Midbrain (tissue), 1 donor: ENCODE data around the gene GMEB2.

Source experiments
- DNase-seq: peaks from one replicate; lab custom pipeline; 2025; lab: John Stamatoyannopoulos, UW

The GMEB2 gene

DNA sequence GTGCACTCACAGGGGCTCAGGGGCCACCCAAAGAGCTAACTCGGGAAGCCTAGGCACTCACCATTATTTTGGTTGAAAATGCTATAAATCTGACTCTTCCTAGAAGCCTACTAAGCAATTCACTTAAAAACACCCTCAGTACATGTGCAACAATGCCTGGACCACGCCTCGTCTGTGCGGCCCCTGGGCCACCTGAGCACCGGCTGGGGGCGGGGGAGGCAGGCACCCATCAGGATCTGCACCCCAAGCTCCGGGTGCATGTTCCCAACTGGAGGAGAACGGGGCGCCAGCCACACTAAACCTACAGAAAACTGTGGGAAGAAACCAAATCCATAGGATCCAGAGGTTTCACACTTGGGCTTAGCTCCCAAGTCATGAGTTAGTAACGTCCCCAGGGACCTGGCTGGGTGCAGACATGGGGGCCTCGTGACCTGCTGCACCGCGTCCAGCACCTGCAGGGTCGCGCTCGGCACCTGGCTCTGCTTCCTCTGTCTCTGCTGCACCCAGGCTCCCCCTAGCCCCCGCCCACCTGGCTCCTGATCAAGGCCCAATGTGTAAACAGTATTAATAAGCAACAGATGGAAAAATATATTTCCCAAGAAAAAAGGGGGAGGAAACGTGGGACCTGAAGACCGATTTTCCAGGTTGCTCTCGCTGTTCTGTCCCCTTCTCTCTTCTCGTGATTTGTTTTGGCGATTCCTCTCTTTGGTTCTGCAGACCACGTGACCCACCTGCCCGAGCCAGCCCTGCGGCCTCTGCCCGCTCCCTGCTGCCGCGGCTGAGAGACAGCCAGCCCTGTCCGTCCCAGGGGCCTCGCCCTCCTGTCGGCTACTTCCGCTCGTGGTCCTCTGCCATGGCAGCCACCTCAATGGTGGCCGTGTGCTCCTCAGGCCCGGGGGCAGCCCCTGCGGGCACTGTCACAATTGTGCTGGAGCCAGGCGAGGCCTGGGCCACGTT lies 37.4 kb downstream of the GMEB2 start:
- DNase-seq = no peak

DNA sequence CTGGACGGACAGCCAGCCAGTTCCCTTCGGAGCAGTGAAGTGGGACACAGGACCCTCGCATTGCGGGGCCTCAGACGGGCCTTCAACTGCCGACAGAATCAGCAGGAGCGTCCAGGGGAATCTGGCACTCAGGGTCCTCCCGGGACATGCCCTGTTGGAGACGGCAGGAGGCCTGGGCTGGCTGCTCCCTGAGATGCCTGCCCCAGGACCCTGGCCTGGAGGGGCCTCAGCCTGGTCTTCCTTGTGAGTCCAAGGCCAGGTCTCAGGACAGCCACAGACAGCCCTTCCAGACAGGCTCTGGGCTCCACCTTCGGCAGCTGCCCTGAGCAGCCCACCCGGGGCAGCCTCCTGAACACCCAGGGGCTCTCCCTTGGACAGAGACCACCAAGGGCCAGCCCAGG lies 38.3 kb downstream of the GMEB2 start:
- no peak for DNase-seq

DNA sequence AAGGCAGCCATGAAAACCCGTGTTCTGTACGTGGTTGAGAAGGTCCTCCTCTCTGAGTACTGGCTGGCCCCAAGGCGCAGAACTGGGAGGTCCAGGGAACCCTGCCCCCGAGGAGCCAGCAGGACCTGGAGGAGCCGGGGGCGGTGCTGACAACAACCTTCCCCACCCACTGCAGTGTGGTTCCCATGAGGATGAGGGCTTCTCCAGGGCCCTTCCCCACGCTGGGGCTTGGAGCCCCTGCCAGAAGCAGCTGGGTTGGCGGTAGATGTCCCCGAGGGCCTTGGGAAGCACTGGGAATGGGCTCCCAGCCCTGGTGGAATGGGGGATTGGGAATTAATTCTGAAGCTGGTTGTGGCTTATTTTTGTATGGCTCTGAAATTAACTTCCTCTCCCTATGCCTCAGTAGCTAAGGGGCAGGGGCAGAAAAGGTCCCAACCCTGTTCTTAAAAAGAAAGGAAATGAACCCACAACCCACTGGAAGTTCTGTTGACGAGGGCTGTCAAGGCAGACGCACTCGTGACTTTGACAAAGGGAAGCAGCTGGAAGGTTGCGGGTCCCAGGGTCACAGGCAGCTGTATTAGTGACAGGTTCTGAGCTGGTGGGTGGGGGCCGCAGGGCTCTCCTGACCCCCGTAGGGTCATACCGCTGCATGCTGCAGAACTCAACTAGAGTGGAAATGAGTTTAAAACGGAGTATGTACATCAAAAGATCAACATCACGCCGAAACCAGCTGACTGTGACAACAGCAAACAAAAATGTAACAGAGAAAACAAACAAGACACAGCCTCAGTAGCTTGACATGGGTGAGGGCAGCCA lies 38.9 kb downstream of the GMEB2 start:
- DNase-seq = no peak

DNA sequence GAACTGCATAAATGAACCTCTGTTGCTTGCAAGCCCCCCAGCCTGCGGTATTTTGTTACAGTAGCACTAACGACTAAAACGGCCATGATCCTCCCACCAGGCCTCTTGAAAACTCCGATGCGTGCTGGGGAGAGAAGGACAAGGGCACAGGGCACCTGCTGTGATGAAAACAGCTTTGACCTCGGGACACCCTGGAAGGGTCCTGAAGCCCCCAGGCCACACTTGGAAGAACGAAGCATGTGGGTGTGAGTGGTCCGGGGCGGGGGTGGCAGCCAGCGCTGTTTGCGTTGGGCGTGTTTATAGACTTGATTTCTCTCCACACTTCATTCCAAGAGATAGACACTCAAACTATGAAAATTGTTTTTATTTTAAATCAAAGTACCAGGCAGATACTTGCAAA lies 39.6 kb downstream of the GMEB2 start:
- no peak for DNase-seq

DNA sequence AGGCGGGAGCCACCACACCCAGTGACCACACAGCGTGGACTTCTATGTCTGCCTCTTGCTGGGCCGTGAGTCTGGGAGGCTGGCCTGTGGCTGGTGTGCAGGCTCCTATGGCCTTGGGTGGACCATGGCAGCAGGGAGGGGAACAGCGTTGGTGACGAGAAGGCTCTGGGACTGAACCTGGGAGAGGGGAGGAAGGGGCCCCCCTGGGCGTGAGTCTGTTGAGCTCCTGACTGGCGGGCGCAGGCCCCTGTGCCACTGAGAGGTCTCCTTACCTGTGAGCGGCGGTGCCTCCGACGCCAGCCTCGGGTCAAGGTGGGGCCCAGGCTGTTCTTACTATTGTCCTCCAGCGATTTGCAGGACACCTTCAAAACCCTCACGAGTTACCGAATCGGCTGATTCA lies 40.1 kb downstream of the GMEB2 start:
- no peak for DNase-seq

GRCh38 chr20:63585616-63586565 lies 41.0 kb downstream of the GMEB2 start:
- DNase-seq = no peak

GRCh38 chr20:63582382-63583063 lies 44.4 kb downstream of the GMEB2 start:
- DNase-seq = no peak

- no peak for DNase-seq
Measured at GRCh38 chr20:63580796-63581461, 46.0 kb downstream of the GMEB2 start.

GRCh38 chr20:63579017-63579694 lies 47.7 kb downstream of the GMEB2 start:
- no peak for DNase-seq

- no peak for DNase-seq
Measured at GRCh38 chr20:63578224-63579016, 48.5 kb downstream of the GMEB2 start.

GRCh38 chr20:63577317-63577894 lies 49.5 kb downstream of the GMEB2 start:
- peak; percentile 39 for DNase-seq

DNA sequence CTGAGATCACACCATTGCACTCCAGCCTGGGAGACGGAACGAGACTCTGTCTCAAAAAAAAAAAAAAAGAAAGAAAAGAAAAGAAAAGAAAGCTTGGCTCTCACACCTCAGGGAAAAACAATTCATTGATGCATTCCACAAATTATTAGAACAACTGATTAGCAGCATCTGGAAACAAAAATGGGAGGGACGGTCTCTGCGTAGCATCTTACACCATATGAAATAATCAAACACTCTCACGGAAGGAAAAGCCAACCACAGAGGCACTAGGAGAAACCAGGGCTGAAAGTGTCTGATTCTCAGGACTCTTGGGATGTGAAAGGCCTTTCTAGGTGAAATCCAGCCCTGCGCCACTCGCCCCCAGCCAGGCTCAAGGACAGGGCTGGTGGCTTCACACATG lies 50.6 kb downstream of the GMEB2 start:
- no peak for DNase-seq

- no peak for DNase-seq
Measured at GRCh38 chr20:63574829-63575743, 51.8 kb downstream of the GMEB2 start.

DNA sequence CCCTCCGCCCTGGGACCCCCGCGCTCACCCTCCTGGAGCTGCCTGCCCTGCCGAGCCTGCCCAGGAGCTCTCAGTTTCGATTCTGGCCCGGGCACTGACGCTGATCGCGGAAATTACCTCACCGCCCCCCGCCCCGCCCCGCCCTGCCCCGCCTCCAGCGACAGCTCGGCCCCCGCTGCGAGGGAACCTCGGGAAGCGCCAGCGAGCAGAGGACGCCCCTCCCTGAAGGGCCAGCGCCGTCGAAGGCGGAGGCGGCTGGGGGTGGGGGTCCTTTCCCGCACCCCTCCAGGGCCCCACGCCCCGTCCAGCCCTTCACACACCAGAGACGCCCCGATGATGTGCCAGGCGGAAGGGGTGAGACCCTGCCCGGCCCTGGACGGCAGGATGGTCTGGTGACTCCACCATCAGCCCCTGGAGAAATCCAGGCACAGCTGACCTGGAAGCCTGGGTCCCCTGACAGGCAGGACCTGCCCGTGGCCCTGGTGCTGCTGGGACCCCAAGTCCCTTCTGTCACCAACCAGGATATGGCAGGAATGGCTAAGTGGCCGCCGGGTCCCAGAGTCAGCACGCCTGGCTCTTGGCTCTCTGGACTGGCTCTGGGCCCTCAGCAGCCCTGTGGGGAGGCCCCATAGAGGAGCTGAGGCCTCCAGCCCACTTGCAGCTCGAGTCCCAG lies 52.6 kb downstream of the GMEB2 start, which contains the start of gene HELZ2:
TSS of gene HELZ2 (minus strand) at position 84 of the 673 bp plus-strand sequence. CDS start 1,854 bp downstream, outside the sequence.
- peak; percentile 37 for DNase-seq

- DNase-seq = no peak
Measured at GRCh38 chr20:63573647-63574131, 53.2 kb downstream of the GMEB2 start.

DNA sequence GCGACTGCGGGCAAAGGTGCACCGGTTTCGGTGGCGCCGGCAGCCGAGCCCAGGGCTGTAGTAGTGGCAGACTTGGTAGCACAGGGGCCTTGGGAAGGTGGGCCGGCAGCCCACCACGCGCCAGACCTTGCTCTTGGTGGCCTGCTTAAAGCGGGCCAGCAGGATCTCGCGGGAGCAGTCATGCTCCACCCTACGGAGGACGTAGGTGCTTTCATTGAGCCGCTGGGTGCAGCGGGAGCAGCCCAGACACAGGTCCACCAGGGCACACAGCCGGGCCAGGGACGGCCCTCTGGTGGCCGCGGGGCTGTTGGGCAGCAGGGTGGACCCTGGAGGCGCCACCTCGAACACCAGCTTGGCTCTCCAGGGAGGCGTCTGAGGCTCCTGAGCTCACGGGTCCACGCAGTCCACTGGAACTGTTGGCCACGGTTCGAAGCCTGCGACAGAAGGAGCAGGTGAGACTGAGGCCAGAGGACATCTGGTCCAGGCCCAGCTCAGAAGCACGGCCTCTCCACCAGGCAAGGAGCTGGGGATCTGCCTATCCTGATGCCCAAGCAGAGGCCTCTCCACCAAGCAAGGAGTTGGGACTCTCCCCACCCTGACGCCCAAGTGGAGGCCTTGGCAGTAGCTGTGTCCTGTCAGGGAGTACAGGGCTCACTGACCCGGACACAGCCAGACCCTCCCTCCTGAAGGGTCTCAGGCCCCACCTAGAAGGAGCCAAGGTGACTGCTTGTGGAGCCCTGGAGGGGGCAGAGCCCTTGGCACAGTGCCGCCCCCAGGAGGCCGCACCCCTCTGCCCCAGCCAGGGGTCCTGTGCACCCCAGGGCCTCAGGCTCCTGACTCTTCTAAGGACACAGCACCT lies 53.9 kb downstream of the GMEB2 start:
- no peak for DNase-seq
